Astrocyte (in vitro differentiated cells and primary cell): ENCODE data around the gene SLC25A53.

Experiments used
- CTCF ChIP-seq: IDR thresholded peaks from 2 replicates; pipeline ENCODE4 v1.5.1; 2011; ENCODE audit warnings: low read depth, mild to moderate bottlenecking, inconsistent platforms, low read length, moderate library complexity; ENCODE audit not compliant: insufficient read depth
- EZH2 ChIP-seq: IDR thresholded peaks from 2 replicates; pipeline ENCODE4 v1.6.1; 2012; ENCODE audit warnings: mild to moderate bottlenecking, low read length, inconsistent platforms; ENCODE audit not compliant: insufficient read depth

GRCh38 chrX:104084534-104085277 lies 72.1 kb downstream of the SLC25A53 start:
- no peak for TF ChIP-seq EZH2
- TF ChIP-seq CTCF: no peak
